ENCODE measurements around the gene ARHGEF3.

DNA sequence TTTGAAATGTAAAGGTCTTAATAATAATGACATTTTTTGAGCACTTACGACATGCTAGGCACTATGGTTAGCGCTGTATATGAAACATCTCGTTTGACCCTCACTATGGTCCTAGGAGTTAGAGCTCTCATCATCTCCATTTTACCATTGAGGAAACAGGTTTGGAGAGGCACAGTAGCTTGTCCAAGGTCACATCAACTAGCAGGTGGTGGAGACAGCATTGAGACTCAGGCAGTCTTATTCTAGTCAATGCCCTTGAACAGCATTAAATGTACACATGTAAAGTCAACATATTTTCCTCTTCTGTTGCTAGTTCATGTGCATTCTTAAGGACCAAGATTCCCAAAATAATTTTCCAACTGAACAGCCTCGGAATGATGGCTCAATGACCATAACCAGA lies 4.8 kb downstream of the ARHGEF3 start:
- TF ChIP-seq, protein P1, sequence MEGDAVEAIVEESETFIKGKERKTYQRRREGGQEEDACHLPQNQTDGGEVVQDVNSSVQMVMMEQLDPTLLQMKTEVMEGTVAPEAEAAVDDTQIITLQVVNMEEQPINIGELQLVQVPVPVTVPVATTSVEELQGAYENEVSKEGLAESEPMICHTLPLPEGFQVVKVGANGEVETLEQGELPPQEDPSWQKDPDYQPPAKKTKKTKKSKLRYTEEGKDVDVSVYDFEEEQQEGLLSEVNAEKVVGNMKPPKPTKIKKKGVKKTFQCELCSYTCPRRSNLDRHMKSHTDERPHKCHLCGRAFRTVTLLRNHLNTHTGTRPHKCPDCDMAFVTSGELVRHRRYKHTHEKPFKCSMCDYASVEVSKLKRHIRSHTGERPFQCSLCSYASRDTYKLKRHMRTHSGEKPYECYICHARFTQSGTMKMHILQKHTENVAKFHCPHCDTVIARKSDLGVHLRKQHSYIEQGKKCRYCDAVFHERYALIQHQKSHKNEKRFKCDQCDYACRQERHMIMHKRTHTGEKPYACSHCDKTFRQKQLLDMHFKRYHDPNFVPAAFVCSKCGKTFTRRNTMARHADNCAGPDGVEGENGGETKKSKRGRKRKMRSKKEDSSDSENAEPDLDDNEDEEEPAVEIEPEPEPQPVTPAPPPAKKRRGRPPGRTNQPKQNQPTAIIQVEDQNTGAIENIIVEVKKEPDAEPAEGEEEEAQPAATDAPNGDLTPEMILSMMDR (IDR thresholded peaks at IDR 0.05), result no peak
- TF ChIP-seq POLR2A (IDR thresholded peaks at IDR 0.05), result no peak

Data from lower leg skin (tissue), 3 donors.